GM18520 (cell line): ENCODE data around the gene CNNM1.
A peak's percentile ranks its signal among the peaks of the same experiment; 100 is the strongest.

ENCODE experiments used
- ATAC-seq: cut with Tn5 transposase; IDR thresholded peaks from one replicate; pipeline ENCODE4 v1.9.1; 2021; ENCODE audit not compliant: unreplicated experiment

CNNM1 gene

GRCh38 chr10:99329304-99329553 lies at the start of gene CNNM1:
TSS of gene CNNM1 (plus strand) at chr10:99329356. CDS start at chr10:99329388, 32 bp downstream.
- no peak for ATAC-seq

DNA sequence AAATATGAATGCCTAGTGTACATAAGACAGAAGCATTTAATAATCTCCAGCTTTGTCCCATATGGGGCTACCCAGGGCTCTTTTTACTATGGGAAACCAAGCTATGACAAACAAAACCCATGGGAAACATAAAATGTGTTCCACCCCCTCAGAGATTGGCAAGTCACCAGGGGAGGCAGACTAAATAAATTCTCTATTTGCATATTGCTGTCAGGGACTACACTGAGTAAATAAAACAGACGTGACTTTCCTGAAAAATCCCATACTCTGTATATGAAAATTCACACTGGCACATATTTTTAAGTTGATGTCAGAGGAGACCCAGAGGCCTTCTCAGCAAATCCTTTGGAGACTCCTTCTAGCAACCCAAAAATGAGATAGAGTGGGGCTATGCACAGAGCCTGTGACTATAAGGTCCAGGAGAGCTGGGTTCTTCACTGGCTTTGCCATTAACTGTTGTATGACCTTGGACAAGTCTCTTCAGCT lies 49.5 kb upstream of the CNNM1 start:
- ATAC-seq = no peak

GRCh38 chr10:99280472-99280871 lies 48.7 kb upstream of the CNNM1 start:
- peak; percentile 71 for ATAC-seq

DNA sequence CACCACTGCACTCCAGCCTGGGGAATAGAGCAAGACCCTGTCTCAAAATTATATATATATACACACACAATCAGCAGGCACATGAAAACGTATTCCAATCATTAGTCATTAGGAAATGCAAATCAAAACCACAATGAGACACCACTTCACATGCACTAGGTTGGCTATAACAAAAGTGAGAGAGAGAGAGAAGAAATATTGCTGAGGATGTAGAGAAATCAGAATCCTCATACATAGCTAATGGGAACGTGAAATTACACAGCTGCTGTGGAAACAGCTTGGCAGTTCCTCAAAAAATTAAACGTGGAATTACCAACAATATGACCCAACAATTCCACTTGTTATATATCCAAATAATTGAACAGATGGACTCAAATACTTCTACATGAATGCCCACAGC lies 43.3 kb upstream of the CNNM1 start:
- ATAC-seq = no peak

- no peak for ATAC-seq
Observed at GRCh38 chr10:99290306-99290705, 38.9 kb upstream of the CNNM1 start.

DNA sequence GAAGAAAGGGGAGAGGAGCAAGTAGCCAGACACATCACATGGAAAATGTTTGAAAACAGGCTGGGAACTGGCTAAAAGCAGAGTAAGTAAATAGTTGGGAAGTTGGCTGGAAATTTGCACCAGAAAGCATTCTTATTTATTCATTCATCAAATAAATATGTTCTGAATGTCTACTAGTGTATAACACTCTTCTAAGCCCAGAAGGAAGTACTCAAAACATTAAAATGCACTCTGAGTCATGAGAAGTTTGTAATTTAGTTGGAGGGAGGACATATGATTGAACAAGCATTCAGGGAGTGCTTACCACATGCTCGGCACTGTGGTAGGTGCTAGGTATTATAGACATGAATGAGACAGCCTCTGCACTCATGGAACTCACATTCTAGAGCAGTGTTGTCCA lies 37.0 kb upstream of the CNNM1 start:
- ATAC-seq = no peak

DNA sequence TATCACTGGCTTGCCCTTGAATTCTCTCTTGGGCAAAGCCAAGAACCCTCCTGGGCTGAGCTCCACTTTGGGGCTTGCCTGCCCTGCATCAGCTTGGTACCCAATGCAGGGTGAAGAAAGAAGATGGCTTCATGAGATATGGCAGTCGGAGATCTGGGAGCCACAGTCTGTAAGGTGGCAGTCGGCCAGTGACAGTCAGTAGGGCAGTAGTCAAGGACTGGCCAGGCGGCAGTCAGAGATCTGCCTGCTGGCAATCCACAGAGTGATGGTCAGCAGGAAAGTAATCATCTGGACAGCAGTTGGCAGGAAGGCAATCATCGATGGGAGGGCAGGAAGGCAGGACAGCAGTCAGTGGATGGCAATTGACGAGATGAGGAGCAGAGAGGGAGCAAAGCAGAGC lies 32.6 kb upstream of the CNNM1 start:
- ATAC-seq = no peak

DNA sequence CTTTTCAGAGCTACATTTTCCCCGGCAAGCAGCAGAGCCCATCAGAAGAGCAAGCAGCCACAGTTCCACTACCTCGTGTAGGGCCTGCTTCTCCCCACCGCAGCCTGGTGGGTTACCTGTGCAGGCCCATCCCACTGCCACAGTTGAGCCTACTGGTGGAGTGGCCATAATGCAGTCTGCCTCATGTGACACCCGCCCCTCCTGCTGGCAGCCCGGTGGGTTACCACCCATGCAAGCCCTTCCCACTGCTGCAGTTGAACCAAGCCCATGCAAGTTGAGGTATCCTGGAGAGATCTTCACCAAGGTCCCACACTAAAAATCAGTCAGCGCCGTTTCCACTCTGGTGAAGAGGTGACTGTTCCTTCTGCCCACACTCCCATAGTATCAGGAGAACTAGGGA lies 32.1 kb upstream of the CNNM1 start:
- no peak for ATAC-seq

DNA sequence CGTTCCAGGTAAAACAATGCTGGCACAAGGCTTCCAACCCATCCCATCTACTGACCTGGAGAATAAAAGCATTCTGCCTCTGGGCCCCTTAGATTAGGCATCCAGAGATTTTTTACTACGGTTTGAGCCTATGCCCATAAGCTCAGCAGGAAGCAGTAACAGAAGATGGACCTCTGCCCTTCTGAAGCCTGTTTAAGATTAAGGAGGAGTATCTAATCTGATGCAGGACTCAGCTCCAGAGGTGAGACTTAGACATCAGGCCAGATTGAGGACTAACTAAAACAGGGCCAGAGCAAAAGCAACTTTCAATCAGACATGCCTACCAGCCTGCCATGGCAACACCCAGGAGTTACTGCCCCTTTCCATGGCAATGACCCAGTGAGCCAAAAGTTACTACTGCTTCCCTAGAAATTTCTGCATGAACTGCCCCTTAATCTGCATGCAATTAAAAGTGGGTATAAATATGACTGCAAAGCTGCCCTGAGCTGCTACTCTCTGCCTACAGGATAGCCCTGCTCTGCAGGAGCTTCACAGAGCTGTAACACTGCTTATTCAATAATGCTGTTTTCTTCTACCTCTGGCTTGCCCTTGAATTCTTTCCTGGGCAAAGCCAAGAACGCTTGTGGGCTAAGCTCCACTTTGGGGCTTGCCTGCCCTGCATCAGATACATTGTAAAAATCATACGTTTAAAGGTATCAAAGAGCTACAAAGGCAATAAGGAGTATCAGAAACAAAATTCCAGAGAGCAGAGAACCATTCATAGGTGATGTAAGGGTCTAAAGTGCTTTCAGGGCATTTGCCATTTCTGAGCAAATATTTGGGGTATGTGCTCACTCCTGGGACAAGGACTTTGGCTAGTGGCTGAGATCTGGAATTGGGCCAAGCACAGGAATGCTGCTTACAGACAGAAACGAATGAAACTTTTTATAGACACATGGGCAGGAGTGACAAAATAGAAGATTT lies 25.0 kb upstream of the CNNM1 start:
- ATAC-seq = no peak

DNA sequence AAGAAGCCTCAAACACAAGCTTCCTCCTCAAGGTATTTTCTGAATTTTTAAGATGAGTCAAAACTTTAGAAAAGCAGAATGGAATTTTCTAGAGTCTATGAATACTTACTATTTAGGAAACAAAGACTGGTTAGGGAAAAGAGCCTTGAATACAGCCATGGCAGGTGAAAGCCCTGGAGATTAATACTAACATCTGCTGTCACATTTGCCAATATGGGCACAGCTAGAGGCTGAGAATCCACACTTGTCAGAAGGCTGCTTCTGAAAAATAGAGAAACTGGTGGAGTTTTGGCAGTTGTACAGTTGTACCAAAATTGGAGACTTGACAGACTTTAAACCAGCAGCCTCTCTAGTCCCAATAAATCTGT lies 24.3 kb upstream of the CNNM1 start:
- no peak for ATAC-seq

GRCh38 chr10:99312501-99312900 lies 16.7 kb upstream of the CNNM1 start:
- no peak for ATAC-seq

DNA sequence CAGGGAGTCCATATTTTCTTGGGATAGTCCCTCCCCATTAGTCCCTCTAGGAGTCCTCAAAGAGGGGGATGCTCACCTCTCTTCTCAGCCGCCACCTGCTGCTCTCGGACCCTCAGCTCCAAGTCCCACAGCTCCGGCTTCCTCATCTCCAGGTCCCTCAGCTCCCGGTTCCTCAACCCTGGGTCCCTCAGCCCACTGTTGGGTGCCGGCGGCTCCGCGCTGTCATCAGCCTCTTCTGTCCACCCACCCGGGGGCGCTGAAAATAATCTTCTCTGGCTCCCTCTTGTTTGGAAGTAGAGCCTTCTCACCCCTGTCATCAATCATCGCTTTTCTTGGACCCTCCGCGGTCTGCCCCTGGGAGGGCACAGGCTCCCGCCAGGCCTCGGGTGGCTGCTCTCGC lies 13.3 kb upstream of the CNNM1 start:
- ATAC-seq = no peak

GRCh38 chr10:99316374-99316773 lies 12.8 kb upstream of the CNNM1 start:
- ATAC-seq = no peak

DNA sequence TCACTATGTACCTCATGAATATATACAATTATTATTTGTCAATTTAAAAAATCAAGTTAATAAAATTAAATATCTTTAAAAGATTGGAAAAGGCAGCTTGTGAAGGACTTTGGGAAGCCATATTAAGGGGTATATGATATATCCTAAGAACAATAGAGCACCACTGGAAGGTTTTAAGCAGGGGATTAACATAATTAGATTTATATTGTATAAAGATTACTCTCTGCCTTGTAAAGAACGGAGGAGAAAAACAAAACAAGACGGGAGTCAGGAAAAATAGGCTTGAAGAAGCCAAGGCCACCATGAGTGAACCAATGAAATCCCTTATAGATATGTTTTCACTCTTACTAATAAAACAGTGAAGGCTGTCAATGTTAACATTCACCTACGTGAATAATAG lies 11.1 kb upstream of the CNNM1 start:
- no peak for ATAC-seq

- no peak for ATAC-seq
Observed at GRCh38 chr10:99318475-99318874, 10.7 kb upstream of the CNNM1 start.

DNA sequence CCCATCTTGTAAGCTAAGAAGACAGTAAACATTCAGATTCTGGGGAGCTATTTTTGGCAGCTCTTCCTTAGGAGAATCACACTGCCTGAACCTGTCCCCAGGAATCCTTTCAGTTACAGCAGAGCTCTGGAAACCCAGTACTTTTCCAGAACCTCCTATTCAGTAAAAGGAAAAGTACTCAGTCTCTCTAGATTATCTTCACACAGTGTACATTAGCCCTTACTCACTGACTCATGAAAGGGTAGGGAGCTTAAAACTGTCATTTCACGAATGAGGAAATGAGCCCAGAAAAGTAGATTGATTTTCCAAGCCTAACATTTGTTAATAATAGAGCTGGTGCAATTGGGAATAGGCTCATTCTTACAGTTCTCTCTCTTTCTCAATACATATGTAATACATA lies 3.9 kb upstream of the CNNM1 start:
- no peak for ATAC-seq

DNA sequence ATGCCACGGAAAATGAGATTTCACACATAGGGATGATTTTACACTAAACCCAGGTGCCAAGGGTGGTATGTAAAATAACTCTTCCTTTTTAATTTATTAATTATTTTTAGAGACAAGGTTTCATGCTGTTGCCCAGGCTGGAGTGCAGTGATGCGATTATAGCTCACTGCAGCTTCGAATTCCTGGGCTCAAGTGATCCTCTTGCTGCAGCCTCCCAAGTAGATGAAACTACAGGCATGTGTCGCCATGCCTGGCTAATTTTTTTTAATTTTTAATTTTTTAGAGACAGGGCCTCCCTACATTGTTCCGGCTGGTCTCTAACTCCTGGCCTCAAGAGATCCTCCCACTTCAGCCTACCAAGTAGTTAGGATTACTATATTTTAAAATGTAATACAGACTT lies 2.3 kb upstream of the CNNM1 start:
- ATAC-seq = no peak

DNA sequence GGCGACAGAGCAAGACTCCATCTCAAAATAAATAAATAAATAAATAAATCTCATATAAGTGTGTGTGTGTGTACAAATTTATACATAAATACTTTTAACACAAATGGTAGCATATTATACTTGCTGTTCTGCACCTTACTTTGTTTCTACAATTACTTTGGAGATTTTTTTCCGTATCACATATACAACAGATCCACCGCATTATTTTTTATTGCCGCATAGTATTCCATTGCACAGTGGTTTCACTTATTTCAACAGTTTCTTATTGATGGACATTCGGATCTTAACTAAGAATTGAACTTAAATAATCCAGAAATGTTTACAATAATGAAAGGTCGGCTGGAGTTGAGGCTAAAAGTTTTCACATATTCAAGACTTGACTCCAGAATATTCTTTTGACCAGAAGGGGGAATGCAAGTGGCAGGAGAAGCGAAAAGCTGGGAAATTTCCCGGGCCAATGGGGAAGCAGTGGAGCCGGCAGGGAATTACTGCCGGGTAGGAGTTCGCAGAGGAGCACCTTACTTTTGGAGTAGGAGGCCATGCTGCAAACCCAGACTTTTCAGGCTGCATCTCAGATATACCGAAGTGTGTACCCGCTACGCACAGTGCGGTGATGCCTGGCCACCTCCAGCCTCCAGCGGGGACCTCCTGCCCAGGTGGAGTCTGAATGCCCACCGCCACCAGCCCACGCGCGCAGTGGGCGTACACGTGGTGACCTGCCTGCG lies 415 bp upstream of the CNNM1 start:
- no peak for ATAC-seq

GRCh38 chr10:99329554-99330346 lies 594 bp downstream of the CNNM1 start:
- no peak for ATAC-seq

DNA sequence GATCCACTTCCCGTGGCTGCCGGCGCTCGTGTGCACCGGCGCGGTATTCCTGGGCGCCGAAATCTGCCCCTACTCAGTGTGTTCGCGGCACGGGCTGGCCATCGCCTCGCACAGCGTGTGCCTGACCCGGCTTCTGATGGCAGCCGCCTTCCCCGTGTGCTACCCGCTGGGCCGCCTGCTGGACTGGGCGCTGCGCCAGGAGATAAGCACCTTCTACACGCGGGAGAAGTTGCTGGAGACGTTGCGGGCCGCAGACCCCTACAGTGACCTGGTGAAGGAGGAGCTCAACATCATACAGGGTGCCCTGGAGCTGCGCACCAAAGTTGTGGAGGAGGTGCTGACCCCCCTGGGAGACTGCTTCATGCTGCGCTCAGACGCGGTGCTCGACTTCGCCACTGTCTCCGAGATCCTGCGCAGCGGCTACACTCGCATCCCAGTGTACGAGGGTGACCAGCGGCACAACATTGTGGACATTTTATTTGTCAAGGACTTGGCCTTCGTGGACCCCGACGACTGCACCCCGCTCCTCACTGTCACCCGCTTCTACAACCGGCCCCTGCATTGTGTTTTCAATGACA lies 1.3 kb downstream of the CNNM1 start:
- ATAC-seq = no peak

DNA sequence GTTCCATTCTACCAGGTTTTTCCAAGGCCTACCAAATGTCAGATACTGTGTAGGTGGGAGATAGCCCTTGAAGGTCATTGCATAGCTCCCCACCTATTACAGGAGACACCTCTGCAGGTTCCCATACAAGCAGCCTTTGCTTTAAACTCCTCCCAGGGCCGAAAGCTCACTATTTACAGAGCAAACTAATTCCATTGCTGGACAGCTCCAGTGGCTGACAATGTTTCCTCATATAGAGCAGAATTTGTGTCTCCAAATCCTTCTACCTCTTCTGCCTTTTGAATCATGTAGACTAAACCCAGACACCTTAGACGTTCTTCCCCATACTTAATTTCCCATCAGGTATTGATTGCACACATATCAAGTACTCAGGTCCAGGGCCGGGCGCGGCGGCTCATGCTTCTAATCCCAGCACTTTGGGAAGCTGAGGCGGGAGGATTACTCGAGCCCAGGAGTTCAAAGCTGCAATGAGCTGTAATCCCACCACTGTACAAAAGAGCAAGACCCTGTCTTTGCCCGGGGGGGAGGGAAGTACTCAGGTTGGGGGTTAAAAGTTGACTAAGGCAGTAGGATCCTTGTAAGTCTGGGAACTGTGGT lies 2.1 kb downstream of the CNNM1 start:
- no peak for ATAC-seq
